ENCODE results near the gene PIF1. TPM values are rescaled to one million over a fixed set of nuclear protein-coding genes. Genes with fewer than 3 reads are reported as not detected.
A peak's percentile ranks its signal among the peaks of the same experiment; 100 is the strongest.

PIF1 gene, protein sequence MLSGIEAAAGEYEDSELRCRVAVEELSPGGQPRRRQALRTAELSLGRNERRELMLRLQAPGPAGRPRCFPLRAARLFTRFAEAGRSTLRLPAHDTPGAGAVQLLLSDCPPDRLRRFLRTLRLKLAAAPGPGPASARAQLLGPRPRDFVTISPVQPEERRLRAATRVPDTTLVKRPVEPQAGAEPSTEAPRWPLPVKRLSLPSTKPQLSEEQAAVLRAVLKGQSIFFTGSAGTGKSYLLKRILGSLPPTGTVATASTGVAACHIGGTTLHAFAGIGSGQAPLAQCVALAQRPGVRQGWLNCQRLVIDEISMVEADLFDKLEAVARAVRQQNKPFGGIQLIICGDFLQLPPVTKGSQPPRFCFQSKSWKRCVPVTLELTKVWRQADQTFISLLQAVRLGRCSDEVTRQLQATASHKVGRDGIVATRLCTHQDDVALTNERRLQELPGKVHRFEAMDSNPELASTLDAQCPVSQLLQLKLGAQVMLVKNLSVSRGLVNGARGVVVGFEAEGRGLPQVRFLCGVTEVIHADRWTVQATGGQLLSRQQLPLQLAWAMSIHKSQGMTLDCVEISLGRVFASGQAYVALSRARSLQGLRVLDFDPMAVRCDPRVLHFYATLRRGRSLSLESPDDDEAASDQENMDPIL
- 10 to 100 TPM; 24.7 to 91.9 TPM for total RNA-seq

DNA sequence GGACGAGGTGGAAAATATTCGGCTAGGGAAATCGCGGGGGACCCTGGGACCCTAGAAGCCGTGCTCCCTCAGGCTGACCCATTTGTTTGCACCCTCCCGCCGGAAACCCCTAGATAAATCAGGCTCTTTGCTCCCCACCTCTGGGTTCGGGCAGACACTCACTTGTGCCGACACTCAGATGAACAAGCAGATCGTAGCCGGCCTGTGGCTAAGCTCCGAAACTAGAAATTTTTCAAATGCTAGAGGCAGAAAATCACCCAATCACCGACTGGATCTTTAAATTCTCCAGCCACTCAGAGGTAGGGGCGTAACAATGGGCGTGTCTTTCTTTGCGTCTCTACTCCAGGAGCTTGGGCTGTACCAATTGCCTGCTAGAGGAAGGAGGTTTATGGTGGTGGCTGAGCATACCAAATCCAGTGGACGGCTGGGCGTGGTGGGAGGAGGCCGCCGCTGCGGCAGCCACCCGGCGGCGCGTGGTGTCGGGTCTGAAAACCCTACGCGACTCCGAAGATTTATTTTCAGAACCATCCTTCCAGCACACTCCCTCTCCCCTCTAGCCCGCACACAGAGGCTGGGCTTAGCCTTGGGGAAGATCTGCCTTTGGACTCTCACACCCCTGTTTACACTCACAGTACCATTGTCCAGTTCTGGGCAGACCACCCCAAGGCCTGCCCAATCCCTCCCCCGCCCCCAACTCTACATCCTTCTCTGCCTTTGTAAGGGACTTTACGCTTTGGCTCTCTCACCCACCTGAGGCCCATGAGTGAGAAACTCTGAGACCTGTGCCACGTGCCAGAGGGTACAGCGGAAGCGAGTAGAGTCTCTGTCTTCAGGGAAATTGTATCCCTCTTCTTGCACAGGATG is at the start of gene PIF1:
TSS of gene PIF1 (minus strand) at position 217 of the 864 bp plus-strand sequence. CDS start 1,312 bp downstream, outside the sequence.
- peak within 1 kb of the TSS; percentile 94 for H3K4me3 Mint-ChIP-seq
- DNase-seq (ENCODE audit: low spot score), result peak; percentile 94
- H3K36me3 Mint-ChIP-seq, result no peaks in the 10 kb centered on the region
- peak within 1 kb of the TSS; percentile 69 to 82 for H3K27ac Mint-ChIP-seq
- peak; percentile 95 for ATAC-seq
- H3K9me3 Mint-ChIP-seq, result no peaks in the 10 kb centered on the region
- H3K4me1 Mint-ChIP-seq (ENCODE audit: low read depth in 2 of 2), result peaks cover 36 to 41% of the 10 kb centered on the region in 2 donors
- H3K27me3 Mint-ChIP-seq, result no peaks in the 10 kb centered on the region

DNA sequence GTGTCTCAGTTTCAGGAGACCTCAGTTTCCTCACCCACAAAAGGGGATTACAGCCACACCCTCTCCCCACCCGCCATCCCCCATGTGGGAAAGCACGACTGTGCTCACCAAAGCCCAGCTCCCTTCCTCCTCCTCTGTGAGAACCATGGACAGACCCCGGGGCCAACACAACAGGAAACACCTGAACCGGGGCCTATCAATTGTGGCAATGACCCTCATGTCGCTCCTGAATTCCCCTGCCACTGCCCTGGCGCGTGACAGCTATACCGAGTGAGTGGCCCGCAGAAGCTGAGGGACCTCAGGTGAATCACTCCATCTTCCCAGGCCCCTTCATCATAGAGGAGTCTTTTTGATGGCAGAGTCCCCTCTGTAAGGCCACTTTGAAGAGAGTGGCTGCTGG is 44.9 kb upstream of the PIF1 start:
- peaks cover 26 to 31% of the 10 kb centered on the region in 2 donors for H3K4me1 Mint-ChIP-seq (ENCODE audit: low read depth in 2 of 2)

DNA sequence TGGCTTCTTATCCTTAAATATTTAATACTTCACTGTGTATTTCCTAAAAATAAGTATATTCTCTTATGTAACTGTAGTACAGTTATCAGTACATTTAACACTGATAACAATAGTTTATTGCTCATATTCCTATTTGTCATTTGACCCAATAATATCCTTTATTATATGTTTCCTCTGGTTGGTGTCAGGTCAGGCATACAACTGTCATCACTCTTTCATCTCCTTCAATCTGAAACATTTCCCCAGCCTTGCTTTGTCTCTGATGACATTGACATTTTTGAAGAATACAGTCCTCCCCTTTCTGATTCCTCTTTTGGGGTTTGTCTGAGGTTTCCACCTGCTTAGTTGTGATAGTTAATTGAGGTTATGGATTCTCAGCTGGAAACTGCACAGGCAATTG is 44.1 kb upstream of the PIF1 start:
- Mint-ChIP-seq H3K4me1 (ENCODE audit: low read depth in 2 of 2) (peaks cover 19 to 31% of the 10 kb centered on the region in 2 donors), H3K27ac (peak overlapping the region; percentile 17 to 21), H3K4me3 (no peak overlapping the region), H3K9me3 (no peaks in the 10 kb centered on the region), H3K36me3 (peaks cover 4% of the 10 kb centered on the region), H3K27me3 (no peaks in the 10 kb centered on the region)
- ATAC-seq (no peak), DNase-seq (ENCODE audit: low spot score) (no peak)

More for the DNA sequence above, 44.9 kb upstream of the PIF1 start:
- Mint-ChIP-seq H3K4me3 (no peak overlapping the region), H3K27ac (peak overlapping the region; percentile 17 to 21), H3K36me3 (peaks cover 4% of the 10 kb centered on the region), H3K27me3 (no peaks in the 10 kb centered on the region), H3K9me3 (no peaks in the 10 kb centered on the region)
- ATAC-seq (no peak), DNase-seq (ENCODE audit: low spot score) (no peak)

DNA sequence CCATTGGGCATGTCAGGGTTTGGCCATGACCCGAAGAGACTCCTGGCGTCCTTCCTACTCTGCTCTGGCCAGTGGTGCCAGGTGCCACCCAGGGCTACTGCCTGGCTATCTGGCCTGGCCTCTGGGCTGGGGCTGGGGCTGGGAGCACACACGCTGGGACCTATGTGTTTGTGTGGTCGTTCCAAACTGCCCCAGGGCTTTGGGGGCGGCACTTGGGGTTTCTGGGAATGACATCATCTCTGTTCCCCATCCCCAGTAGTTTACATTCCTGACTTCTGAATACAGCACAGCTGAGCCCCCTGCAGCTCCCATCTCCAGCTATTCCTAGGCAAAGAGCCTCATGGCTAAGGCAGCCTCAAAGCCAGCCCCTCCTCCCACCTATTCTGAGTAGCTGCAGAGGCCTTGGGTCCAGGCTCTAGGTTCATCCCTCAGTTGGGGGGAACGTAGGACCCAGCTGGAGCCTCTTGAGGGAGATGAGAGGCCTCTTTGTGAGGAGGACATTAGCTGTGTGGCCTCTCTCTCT is 40.6 kb upstream of the PIF1 start:
- no peak overlapping the region for H3K4me3 Mint-ChIP-seq
- no peak for ATAC-seq
- DNase-seq (ENCODE audit: low spot score), result no peak
- no peaks in the 10 kb centered on the region for H3K9me3 Mint-ChIP-seq
- H3K27me3 Mint-ChIP-seq, result no peaks in the 10 kb centered on the region
- peaks cover 12 to 27% of the 10 kb centered on the region in 2 donors for H3K4me1 Mint-ChIP-seq (ENCODE audit: low read depth in 2 of 2)
- peak overlapping the region in 1 of 2 donors; percentile 48 for H3K27ac Mint-ChIP-seq
- peaks cover 4% of the 10 kb centered on the region for H3K36me3 Mint-ChIP-seq

DNA sequence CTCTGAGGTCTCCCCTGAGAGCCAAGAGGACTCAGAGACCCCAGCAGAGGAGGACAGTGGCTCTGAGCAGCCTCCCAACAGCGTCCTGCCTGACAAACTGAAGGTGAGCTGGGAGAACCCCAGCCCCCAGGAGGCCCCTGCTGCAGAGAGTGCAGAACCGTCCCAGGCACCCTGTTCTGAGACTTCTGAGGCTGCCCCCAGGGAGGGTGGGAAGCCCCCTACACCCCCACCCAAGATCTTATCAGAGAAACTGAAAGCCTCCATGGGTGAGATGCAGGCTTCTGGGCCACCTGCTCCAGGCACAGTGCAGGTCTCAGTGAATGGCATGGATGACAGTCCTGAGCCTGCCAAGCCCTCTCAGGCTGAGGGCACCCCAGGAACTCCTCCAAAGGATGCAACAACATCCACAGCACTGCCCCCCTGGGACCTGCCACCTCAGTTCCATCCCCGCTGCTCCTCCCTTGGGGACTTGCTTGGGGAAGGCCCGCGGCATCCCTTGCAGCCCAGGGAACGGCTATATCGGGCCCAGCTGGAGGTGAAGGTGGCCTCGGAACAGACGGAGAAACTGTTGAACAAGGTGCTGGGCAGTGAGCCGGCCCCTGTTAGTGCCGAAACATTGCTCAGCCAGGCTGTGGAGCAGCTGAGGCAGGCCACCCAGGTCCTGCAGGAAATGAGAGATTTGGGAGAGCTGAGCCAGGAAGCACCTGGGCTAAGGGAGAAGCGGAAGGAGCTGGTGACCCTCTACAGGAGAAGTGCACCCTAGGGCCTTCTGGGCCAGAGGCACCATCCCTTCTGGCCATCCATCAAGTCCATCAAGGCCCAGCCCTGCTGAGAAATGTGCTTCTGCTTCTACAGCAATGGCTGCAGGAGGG is 39.9 kb upstream of the PIF1 start:
- H3K27me3 Mint-ChIP-seq, result no peaks in the 10 kb centered on the region
- ATAC-seq (no peak), DNase-seq (ENCODE audit: low spot score) (no peak)
- H3K36me3 Mint-ChIP-seq, result peaks cover 4% of the 10 kb centered on the region
- H3K4me1 Mint-ChIP-seq (ENCODE audit: low read depth in 2 of 2), result peaks cover 12 to 24% of the 10 kb centered on the region in 2 donors
- no peak overlapping the region for H3K4me3 Mint-ChIP-seq
- H3K9me3 Mint-ChIP-seq, result no peaks in the 10 kb centered on the region
- H3K27ac Mint-ChIP-seq, result no peak overlapping the region

DNA sequence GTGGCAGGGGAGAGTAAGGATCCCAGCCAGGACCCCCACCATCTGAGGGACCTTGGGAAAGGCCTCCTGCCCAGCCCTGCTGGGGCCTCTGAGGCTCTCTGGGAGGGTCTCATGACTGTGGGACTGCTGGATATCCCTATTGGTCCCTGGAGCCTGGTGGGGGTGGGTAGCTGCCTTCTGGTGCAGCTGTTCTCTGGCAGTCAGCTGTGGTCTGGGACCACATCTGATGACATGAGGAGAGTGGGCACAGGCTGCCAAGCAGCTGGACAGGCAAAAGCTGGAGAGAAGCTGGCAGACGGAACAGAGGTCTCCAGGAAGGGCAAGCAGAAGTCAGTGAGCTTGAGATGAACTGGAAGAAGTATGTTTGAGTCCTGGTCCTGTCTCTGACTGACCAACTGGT is 38.6 kb upstream of the PIF1 start:
- Mint-ChIP-seq H3K9me3 (no peaks in the 10 kb centered on the region), H3K4me3 (no peak overlapping the region), H3K27me3 (no peaks in the 10 kb centered on the region), H3K36me3 (peaks cover under 1% of the 10 kb centered on the region), H3K27ac (peak overlapping the region; percentile 62 to 77), H3K4me1 (ENCODE audit: low read depth in 2 of 2) (peaks cover 7 to 17% of the 10 kb centered on the region in 2 donors)
- DNase-seq (ENCODE audit: low spot score) (no peak), ATAC-seq (no peak)

DNA sequence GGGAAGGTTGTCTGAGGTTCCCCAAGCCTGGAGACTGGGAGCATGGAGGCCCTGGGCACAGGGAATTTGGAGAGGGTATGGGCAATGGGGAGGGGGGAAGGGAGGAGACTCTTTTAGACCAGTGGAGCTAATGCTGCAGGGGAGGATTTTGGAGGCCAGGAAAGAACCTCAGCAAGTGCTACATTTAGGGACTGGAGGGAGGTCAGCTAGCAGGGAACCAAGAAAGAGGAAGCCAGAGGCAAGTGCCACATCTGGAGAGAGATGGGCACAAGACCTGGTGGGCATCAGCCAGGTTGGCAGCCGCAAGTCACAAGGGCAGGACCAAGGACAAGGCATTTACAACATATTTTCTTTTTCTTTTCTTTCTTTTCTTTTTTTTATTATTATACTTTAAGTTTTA is 37.0 kb upstream of the PIF1 start:
- Mint-ChIP-seq H3K4me3 (no peak overlapping the region), H3K4me1 (ENCODE audit: low read depth in 2 of 2) (peaks cover 23 to 33% of the 10 kb centered on the region in 2 donors), H3K27me3 (no peaks in the 10 kb centered on the region), H3K36me3 (peaks cover 7% of the 10 kb centered on the region), H3K27ac (peak overlapping the region; percentile 39 to 72), H3K9me3 (no peaks in the 10 kb centered on the region)
- DNase-seq (ENCODE audit: low spot score) (no peak), ATAC-seq (no peak)

DNA sequence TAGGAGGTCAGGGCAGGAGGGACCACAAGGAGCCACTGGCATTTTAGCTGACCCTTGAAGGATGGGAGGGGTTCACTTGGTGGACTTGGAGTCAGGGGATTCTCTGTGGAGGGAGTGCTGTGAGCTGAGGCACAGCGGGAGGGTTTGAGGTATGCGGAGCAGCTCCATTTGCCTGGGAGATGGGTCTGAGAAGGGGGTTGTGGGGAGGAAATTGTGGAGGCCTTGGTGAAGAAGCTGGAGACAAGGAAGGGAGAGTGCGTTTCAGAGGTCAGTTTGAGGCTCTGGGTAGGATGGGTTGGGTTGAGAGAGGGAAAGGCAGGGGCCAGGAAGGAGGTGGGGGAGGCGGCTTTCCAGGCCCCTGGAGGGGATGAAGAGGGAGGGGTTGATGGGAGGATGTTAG is 36.5 kb upstream of the PIF1 start:
- DNase-seq (ENCODE audit: low spot score), result no peak
- Mint-ChIP-seq H3K4me1 (ENCODE audit: low read depth in 2 of 2) (peaks cover 28 to 37% of the 10 kb centered on the region in 2 donors), H3K9me3 (no peaks in the 10 kb centered on the region), H3K4me3 (no peak overlapping the region), H3K36me3 (peaks cover 11% of the 10 kb centered on the region), H3K27ac (peak overlapping the region; percentile 39 to 72), H3K27me3 (no peaks in the 10 kb centered on the region)
- no peak for ATAC-seq

DNA sequence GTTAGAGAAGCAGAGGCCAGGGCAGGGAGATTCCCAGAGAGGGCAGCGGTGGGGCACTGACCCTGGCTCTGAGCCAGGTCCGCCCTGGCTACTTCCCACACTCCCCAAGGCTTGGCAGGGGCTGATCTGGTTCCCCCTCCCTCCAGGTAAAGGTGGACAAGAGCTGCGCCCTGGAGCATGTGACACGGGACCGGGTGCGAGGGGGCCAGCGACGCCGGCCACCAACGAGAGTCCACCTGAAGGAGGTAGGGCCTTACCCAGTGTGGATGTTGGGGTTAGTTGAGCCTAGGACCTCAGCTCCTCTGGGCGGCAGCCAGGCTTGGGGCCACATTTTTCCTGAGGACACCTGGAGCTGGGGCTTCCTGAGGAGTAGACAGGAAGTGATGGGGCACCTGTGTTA is 35.9 kb upstream of the PIF1 start:
- H3K4me3 Mint-ChIP-seq, result no peak overlapping the region
- DNase-seq (ENCODE audit: low spot score), result no peak
- no peak for ATAC-seq
- no peaks in the 10 kb centered on the region for H3K9me3 Mint-ChIP-seq
- H3K4me1 Mint-ChIP-seq (ENCODE audit: low read depth in 2 of 2), result peaks cover 33 to 39% of the 10 kb centered on the region in 2 donors
- H3K36me3 Mint-ChIP-seq, result peaks cover 13% of the 10 kb centered on the region
- no peaks in the 10 kb centered on the region for H3K27me3 Mint-ChIP-seq
- H3K27ac Mint-ChIP-seq, result peak overlapping the region; percentile 18 to 33

DNA sequence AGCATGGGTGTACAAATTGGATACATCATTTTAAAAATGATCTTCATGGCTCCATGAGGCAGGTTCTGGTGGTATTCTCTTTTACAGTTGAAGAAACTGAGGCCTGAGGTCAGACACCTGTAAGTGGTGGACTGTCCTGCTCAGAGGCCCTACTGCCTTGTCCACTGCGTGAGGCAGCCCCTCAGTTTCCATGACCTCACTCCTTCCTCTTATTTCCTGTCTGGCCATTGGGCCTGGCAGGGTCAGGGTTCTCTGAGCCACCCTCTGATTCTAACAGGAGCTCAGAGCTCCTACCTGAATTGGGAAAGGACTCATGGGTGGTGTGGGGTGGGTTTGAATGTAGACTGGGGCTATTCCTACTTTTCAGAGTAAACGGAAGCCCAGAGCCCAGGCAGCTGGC is 33.8 kb upstream of the PIF1 start:
- Mint-ChIP-seq H3K4me3 (peak overlapping the region; percentile 18), H3K36me3 (peaks cover 13% of the 10 kb centered on the region), H3K27ac (peak overlapping the region; percentile 82 to 92), H3K27me3 (no peaks in the 10 kb centered on the region), H3K9me3 (no peaks in the 10 kb centered on the region), H3K4me1 (ENCODE audit: low read depth in 2 of 2) (peaks cover 49 to 56% of the 10 kb centered on the region in 2 donors)
- no peak for ATAC-seq
- no peak for DNase-seq (ENCODE audit: low spot score)

DNA sequence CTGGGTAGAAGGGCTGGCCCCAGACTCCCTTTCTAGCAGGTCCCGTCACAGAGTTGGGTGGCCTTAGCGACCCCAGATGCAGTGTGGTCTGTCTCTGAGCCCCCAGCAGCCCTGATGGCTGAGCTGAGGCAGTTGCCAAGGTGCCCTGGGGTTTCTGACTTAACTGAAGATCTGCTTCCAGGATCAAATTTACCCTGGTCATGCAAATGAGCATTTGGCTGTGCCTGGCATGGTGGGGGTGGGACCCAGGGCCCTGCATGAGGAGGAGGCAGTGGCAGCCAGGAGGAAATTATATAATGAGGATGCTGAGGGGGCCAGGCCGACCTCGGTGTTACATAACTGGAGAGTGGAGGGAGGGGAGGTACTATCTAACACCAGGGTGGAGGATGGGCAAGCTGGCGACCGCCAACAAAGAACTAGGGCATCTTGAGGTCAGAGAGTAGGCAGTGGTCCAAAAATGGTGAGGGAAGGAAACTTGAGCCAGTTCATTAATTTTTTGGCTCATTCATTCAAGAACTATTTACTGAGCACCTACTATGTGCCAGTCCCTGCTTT is 32.7 kb upstream of the PIF1 start:
- peaks cover 13% of the 10 kb centered on the region for H3K36me3 Mint-ChIP-seq

DNA sequence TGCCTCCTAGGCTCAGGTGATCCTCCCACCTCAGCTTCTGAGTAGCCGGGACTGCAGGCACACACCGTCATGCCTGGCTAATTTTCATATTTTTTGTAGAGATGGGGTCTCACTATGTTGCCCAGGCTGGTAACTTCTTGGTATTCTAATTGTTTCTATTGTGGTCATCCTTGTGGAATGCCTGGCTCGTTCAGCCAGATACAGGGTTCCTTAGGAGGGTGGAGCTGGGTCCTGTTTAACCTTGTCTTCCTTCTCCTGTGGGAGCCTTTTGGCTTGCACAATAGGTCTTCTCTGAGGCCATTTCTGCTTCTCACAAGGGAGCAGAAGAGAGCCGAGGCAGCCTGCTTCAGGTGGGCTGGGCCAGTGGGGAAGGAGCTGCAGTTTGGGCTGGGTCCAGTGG is 32.0 kb upstream of the PIF1 start:
- Mint-ChIP-seq H3K9me3 (no peaks in the 10 kb centered on the region), H3K4me1 (ENCODE audit: low read depth in 2 of 2) (peaks cover 45 to 53% of the 10 kb centered on the region in 2 donors), H3K36me3 (peaks cover 13% of the 10 kb centered on the region), H3K27ac (peak overlapping the region; percentile 82 to 92), H3K4me3 (peak overlapping the region; percentile 66), H3K27me3 (no peaks in the 10 kb centered on the region)
- ATAC-seq, result no peak
- no peak for DNase-seq (ENCODE audit: low spot score)

More for the DNA sequence above, 32.7 kb upstream of the PIF1 start:
- Mint-ChIP-seq H3K27me3 (no peaks in the 10 kb centered on the region), H3K9me3 (no peaks in the 10 kb centered on the region), H3K4me1 (ENCODE audit: low read depth in 2 of 2) (peaks cover 46 to 54% of the 10 kb centered on the region in 2 donors), H3K4me3 (peak overlapping the region; percentile 66), H3K27ac (peak overlapping the region; percentile 82 to 92)
- DNase-seq (ENCODE audit: low spot score), result no peak
- ATAC-seq, result no peak

Data from natural killer cell treated with Interleukin-12 subunit alpha and Interleukin-12 subunit beta and Interleukin-15 and Interleukin-18, amount 100 ng/mL, for 72 hours (primary cell).